GM12891 (cell line): Measurements from ENCODE around the gene PLD1.

Experiments
- DNase-seq: peaks from one replicate; pipeline ENCODE4 v3.0.0; 2011; ENCODE audit warnings: low spot score; ENCODE audit not compliant: insufficient read length
- FAIRE-seq: peaks from 2 replicates; lab custom pipeline; 2011; peaks lifted over from hg19 to GRCh38; lab: Jason Lieb, UNC
- PAX5 ChIP-seq: IDR thresholded peaks from 2 replicates; pipeline ENCODE4 v1.6.1; 2011; ENCODE audit warnings: low read length, moderate library complexity, mild to moderate bottlenecking; ENCODE audit not compliant: insufficient read depth, severe bottlenecking
- POLR2A ChIP-seq: IDR thresholded peaks from 2 replicates; pipeline ENCODE4 v1.6.1; 2011; ENCODE audit warnings: low read depth, low read length, control low read depth
- POLR2AphosphoS5 ChIP-seq: IDR thresholded peaks from 2 replicates; pipeline ENCODE4 v1.6.1; 2011; ENCODE audit warnings: low read depth, low read length, control low read depth
- POU2F2 ChIP-seq: IDR thresholded peaks from 2 replicates; pipeline ENCODE4 v1.6.1; 2011; ENCODE audit warnings: low read depth, mild to moderate bottlenecking, control low read depth, low read length, moderate library complexity
- SPI1 ChIP-seq: IDR thresholded peaks from 2 replicates; pipeline ENCODE4 v1.6.1; 2011; ENCODE audit warnings: low read depth, low read length, control low read depth
- TAF1 ChIP-seq: IDR thresholded peaks from 2 replicates; pipeline ENCODE4 v1.6.1; 2011; ENCODE audit warnings: low read depth, low read length, control low read depth

The PLD1 gene

DNA sequence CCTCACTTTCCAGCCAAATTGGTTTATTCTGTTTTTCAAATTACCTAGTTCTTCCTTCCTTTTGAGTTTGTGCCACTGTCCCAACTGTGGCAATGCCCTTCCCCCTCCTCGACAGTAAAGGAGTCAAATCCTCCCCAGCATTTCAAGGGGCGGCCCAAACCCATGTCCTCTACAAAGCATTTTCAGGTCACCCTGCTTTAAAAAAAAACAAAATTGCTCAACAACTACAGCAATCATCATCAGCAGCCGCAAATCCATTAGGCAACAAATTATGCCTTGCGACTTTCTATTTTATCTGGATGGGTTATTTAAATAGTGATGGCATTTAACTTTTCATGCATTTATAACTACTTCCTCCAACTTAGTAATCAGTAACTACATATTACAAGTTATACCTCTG is 32.7 kb downstream of the PLD1 start:
- DNase-seq (no peak), FAIRE-seq (no peak)
- no peak for TF ChIP-seq PAX5

DNA sequence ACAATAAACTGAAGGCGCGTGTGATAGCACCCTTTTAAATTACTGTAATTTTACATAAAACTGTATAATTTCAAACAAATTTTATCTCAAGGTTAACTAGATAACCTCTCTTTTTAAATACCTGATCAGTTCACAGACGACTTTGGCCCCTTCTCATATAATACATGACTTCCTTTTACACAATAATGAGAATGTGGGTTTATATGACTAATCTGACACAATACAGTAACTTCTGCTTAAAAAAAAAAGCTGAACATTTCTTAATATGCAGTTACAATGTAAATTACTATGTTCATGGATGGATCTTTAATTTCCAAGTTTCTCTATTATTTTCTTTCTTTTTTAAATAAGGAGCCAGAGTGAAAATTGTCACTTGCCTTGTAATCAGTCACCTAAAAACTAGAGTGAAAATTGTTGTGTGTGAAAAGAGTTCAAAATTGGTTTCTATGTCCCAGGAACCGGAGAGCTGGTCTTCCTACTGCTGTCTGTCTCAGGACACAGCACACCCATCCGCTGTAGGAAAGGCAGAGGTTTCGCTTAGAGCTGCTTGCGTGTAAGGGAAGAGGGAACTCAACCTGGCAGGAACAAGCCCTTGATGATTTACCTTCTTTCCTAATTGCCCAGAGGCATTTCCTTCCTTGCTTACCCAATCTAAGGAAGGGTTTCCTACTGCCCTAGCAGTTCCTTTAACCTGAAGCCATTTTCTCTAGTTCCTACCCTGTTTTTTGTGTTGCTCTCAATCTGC is 33.3 kb downstream of the PLD1 start:
- no peak for FAIRE-seq

GRCh38 chr3:171776411-171776810 is 33.9 kb downstream of the PLD1 start:
- TF ChIP-seq POLR2AphosphoS5 (no peak), TAF1 (no peak), POLR2A (no peak), POU2F2 (no peak), SPI1 (no peak), PAX5 (no peak)
- FAIRE-seq (no peak), DNase-seq (no peak)

More for the DNA sequence above, 33.3 kb downstream of the PLD1 start:
- DNase-seq, result no peak
- TF ChIP-seq TAF1, result no peak
- TF ChIP-seq SPI1, result no peak
- TF ChIP-seq POLR2AphosphoS5, result no peak
- no peak for TF ChIP-seq PAX5
- TF ChIP-seq POU2F2, result no peak
- no peak for TF ChIP-seq POLR2A

- TF ChIP-seq SPI1, result no peak
- TF ChIP-seq POU2F2, result no peak
- DNase-seq (no peak), FAIRE-seq (no peak)
These were observed 34.3 kb downstream of the PLD1 start for GRCh38 chr3:171775943-171776342.

GRCh38 chr3:171774521-171774920 is 35.8 kb downstream of the PLD1 start:
- DNase-seq (no peak), FAIRE-seq (no peak)
- TF ChIP-seq POU2F2, result no peak
- no peak for TF ChIP-seq POLR2A
- no peak for TF ChIP-seq TAF1
- TF ChIP-seq SPI1, result no peak
- no peak for TF ChIP-seq PAX5
- no peak for TF ChIP-seq POLR2AphosphoS5

DNA sequence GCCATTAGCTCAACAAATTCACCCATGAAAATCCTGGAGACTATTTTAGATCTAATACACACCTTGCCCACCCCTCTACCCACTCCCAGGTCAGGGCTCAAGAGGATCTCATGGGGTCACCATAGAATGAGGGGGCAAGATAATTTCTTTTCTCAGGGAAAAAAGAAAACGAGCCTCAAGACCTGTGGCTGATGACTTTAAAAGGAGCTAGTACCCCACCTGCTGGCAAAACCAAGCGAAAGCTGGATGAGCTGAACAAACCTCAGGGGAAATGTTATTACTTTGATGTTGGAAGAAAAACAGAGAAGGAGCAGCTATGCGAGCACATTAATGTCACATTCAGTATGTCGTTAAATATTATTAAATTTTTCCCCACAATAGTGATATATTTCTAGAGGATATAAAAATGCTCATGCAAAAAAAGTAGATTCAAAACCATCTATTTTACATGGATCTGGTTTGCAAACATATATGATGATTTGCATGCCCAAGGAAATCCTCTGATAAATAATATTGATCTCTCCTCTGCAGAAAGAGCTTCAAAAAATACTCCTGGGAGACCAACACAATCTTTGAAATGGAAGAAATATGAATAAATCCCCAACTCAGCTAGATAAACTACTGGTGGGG is 37.7 kb downstream of the PLD1 start:
- FAIRE-seq (peak; percentile 31), DNase-seq (peak; percentile 10)
- no peak for TF ChIP-seq SPI1

GRCh38 chr3:171770689-171771620 is 39.3 kb downstream of the PLD1 start:
- FAIRE-seq, result no peak
- DNase-seq, result no peak

DNA sequence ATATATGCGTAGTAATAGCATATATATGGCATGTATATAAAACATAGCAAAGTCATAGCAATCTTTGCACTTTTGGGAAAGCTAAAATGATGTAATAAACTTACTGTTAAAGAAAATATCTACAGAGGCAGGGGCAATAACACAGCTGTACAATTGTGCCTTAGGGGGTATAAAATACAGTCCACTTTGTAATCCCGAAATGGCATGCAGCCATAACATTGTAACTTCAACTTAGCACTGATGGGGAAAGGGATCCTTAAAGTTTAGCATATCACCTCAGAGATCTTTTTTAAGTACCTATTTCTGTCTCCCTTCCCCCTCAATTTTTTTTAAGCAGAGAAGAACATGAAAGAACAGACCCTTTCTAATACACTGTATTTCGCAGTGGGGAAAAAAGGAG is 40.8 kb downstream of the PLD1 start:
- DNase-seq (no peak), FAIRE-seq (no peak)
- no peak for TF ChIP-seq POLR2AphosphoS5

More at GRCh38 chr3:171770689-171771620, 39.3 kb downstream of the PLD1 start:
- TF ChIP-seq POLR2AphosphoS5 (no peak), POLR2A (no peak), SPI1 (no peak), POU2F2 (no peak), PAX5 (no peak), TAF1 (no peak)

GRCh38 chr3:171768986-171769385 is 41.3 kb downstream of the PLD1 start:
- no peak for TF ChIP-seq TAF1
- TF ChIP-seq PAX5, result no peak
- no peak for TF ChIP-seq POLR2AphosphoS5
- no peak for TF ChIP-seq POU2F2
- no peak for TF ChIP-seq SPI1
- TF ChIP-seq POLR2A, result no peak
- FAIRE-seq (no peak), DNase-seq (no peak)

- FAIRE-seq (no peak), DNase-seq (no peak)
- no peak for TF ChIP-seq POLR2A
- no peak for TF ChIP-seq TAF1
- TF ChIP-seq PAX5, result no peak
- no peak for TF ChIP-seq POLR2AphosphoS5
These were observed 41.9 kb downstream of the PLD1 start for GRCh38 chr3:171768281-171768900.
